ENCODE results near the gene APBA2.

DNA sequence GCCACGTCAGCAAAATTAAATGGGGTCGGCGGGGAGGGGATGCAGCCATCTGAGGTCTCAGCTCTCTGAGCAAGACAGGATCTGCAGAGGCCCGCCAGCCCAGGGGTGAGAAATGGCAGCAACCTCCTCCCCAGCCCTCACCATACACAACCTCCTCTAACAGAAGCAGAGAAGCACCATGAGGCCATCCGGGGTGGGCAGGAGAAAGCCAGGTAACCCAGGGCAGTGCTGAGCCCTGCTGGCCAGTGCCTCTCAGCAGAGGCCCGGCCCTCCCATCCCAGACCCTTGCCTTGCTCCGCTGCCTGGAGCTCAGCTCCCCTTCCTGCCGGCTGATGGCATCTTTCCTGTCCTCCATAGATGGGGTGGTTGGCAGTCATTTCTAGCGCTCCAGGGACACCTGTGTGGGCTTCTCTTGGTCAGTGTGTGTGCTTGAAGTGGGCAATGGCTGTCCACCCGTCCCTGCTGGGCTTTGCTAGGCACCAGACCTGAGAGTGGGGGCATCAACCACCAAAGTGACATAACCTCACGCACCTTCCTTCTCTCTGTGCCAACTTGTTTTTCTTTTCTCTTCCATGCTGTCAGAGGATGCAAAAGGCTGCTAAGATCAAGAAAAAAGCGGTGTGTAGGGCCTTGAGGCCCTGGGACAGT is 208.0 kb downstream of the APBA2 start:
- TF ChIP-seq, protein P1, sequence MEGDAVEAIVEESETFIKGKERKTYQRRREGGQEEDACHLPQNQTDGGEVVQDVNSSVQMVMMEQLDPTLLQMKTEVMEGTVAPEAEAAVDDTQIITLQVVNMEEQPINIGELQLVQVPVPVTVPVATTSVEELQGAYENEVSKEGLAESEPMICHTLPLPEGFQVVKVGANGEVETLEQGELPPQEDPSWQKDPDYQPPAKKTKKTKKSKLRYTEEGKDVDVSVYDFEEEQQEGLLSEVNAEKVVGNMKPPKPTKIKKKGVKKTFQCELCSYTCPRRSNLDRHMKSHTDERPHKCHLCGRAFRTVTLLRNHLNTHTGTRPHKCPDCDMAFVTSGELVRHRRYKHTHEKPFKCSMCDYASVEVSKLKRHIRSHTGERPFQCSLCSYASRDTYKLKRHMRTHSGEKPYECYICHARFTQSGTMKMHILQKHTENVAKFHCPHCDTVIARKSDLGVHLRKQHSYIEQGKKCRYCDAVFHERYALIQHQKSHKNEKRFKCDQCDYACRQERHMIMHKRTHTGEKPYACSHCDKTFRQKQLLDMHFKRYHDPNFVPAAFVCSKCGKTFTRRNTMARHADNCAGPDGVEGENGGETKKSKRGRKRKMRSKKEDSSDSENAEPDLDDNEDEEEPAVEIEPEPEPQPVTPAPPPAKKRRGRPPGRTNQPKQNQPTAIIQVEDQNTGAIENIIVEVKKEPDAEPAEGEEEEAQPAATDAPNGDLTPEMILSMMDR (IDR thresholded peaks at IDR 0.05), result no peak
- TF ChIP-seq POLR2A (IDR thresholded peaks at IDR 0.05), result no peak
